ENCODE results near the gene SLC12A3.

SLC12A3 gene

GRCh38 chr16:56824331-56824730 lies 40.7 kb upstream of the SLC12A3 start:
- H3K4me1 ChIP-seq (ENCODE audit: control insufficient read depth in 1 of 2, insufficient read depth in 1 of 2, low read depth in 1 of 2, low read length in 1 of 2), result no peaks in the 10 kb centered on the region
- no peak overlapping the region for H3K4me3 ChIP-seq (ENCODE audit: low read depth in 1 of 2, low read length in 1 of 2)
- H3K9me3 ChIP-seq, result no peaks in the 10 kb centered on the region
- no peaks in the 10 kb centered on the region for H3K27me3 ChIP-seq
- peaks cover 66% of the 10 kb centered on the region for H3K36me3 ChIP-seq
- no peak for TF ChIP-seq CTCF (IDR thresholded peaks at IDR 0.05)
- H3K27ac ChIP-seq, result no peak overlapping the region

DNA sequence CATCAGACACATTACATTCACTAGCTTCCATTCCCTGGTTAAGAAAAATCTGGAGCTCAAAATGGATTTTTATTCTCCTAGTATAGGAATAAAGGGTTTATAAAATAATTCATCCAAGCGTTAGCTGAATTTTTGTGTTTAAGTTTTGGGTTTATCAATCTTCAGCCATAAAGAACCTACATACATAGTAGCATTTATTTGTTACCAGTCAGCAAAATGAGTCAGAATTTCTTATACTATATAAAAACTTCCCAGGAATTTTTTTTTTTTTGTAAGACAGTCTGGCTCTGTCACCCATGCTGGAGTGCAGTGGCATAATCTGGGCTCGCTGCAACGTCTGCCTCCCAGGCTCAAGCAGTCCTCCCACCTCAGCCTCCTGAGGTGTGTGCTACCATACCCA lies 40.2 kb upstream of the SLC12A3 start:
- TF ChIP-seq CTCF (IDR thresholded peaks at IDR 0.05), result no peak
- Histone ChIP-seq H3K27me3 (no peaks in the 10 kb centered on the region), H3K4me1 (ENCODE audit: control insufficient read depth in 1 of 2, insufficient read depth in 1 of 2, low read depth in 1 of 2, low read length in 1 of 2) (no peaks in the 10 kb centered on the region), H3K4me3 (ENCODE audit: low read depth in 1 of 2, low read length in 1 of 2) (no peak overlapping the region), H3K27ac (no peak overlapping the region), H3K9me3 (no peaks in the 10 kb centered on the region), H3K36me3 (peaks cover 66% of the 10 kb centered on the region)

DNA sequence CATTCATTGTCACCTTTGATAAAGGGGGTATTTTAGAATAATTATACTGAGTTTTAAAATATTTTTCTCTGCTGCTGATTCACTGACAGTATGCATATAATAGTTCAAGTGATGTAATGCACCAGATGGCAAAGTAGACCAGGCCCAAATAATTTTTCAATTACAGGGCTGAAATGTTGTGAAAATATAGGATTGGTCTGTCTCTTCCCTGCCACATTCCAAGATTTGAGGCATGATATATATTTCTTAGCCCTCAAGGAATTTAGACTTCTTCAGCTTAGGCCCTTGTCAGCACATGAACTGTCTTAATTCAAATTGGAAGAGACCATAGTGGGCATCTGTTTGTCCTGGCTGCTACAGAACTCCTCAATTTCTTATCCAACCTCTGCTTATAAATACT lies 39.2 kb upstream of the SLC12A3 start:
- H3K36me3 ChIP-seq, result peaks cover 66% of the 10 kb centered on the region
- no peaks in the 10 kb centered on the region for H3K4me1 ChIP-seq (ENCODE audit: control insufficient read depth in 1 of 2, insufficient read depth in 1 of 2, low read depth in 1 of 2, low read length in 1 of 2)
- TF ChIP-seq CTCF (IDR thresholded peaks at IDR 0.05), result no peak
- H3K27ac ChIP-seq, result no peak overlapping the region
- no peaks in the 10 kb centered on the region for H3K9me3 ChIP-seq
- no peaks in the 10 kb centered on the region for H3K27me3 ChIP-seq
- no peak overlapping the region for H3K4me3 ChIP-seq (ENCODE audit: low read depth in 1 of 2, low read length in 1 of 2)

DNA sequence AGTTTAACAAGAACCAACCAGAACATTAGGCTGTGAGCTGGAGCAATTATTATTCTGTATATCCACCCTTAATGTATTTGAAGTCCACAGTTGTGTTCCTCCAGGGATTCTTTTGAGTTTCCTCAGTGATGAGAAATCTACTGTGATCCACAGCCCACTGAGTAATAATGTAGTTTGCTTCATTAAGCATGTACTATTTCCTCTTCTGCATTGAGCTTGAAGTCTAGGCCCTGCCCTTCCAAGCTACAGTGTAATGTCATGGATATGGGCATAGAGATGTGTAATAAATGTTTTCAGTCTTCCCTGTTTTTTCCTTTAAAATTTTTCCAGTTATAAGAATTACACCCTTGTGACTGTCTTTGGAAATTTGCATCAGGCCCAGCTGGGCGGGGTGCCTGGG lies 36.4 kb upstream of the SLC12A3 start:
- H3K27me3 ChIP-seq, result no peaks in the 10 kb centered on the region
- H3K4me1 ChIP-seq (ENCODE audit: control insufficient read depth in 1 of 2, insufficient read depth in 1 of 2, low read depth in 1 of 2, low read length in 1 of 2), result no peaks in the 10 kb centered on the region
- peaks cover 70% of the 10 kb centered on the region for H3K36me3 ChIP-seq
- no peak overlapping the region for H3K4me3 ChIP-seq (ENCODE audit: low read depth in 1 of 2, low read length in 1 of 2)
- TF ChIP-seq CTCF (IDR thresholded peaks at IDR 0.05), result no peak
- H3K9me3 ChIP-seq, result no peaks in the 10 kb centered on the region
- no peak overlapping the region for H3K27ac ChIP-seq

DNA sequence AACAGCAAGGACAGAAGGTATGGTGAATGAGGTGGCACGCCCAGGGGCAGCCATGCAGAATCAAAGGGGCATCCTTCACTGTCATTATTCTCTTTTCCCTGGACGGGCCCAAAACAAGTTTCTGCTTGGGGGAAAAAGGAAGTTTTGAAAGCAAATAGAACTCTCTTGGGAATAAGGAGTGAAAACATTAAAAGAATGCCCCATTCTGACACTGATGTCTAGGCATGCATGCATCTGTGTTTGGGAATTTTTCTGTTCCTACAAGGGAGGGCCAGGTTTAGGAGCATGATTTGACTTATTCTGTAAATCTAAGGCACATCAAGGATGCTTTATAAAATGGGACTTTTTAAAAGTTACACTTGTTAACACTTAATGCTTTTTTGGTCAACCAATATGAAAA lies 34.3 kb upstream of the SLC12A3 start:
- H3K9me3 ChIP-seq, result no peaks in the 10 kb centered on the region
- no peak for TF ChIP-seq CTCF (IDR thresholded peaks at IDR 0.05)
- peaks cover 79% of the 10 kb centered on the region for H3K36me3 ChIP-seq
- H3K27me3 ChIP-seq, result no peaks in the 10 kb centered on the region
- H3K4me1 ChIP-seq (ENCODE audit: control insufficient read depth in 1 of 2, insufficient read depth in 1 of 2, low read depth in 1 of 2, low read length in 1 of 2), result no peaks in the 10 kb centered on the region
- H3K27ac ChIP-seq, result no peak overlapping the region
- no peak overlapping the region for H3K4me3 ChIP-seq (ENCODE audit: low read depth in 1 of 2, low read length in 1 of 2)

- peaks cover 81% of the 10 kb centered on the region for H3K36me3 ChIP-seq
These were observed 32.2 kb upstream of the SLC12A3 start for GRCh38 chr16:56832768-56833167.

More at GRCh38 chr16:56832768-56833167, 32.2 kb upstream of the SLC12A3 start:
- Histone ChIP-seq H3K4me1 (ENCODE audit: control insufficient read depth in 1 of 2, insufficient read depth in 1 of 2, low read depth in 1 of 2, low read length in 1 of 2) (no peaks in the 10 kb centered on the region), H3K4me3 (ENCODE audit: low read depth in 1 of 2, low read length in 1 of 2) (no peak overlapping the region), H3K9me3 (no peaks in the 10 kb centered on the region), H3K27me3 (no peaks in the 10 kb centered on the region), H3K27ac (no peak overlapping the region)
- no peak for TF ChIP-seq CTCF (IDR thresholded peaks at IDR 0.05)

Data from neutrophil (primary cell).